UCSD-AML1 (cell line): ENCODE data around the gene KRT23.
A peak's percentile ranks its signal among the peaks of the same experiment; 100 is the strongest.
"Not testable (repeated sequence)": the region's sequence is repeated elsewhere in the genome, so short reads cannot be mapped to it uniquely, and the experiment has no call there.

Experiments
- DNase-seq: peaks from one replicate; lab custom pipeline; 2025; ENCODE audit not compliant: unreplicated experiment; lab: John Stamatoyannopoulos, UW

The KRT23 gene

DNA sequence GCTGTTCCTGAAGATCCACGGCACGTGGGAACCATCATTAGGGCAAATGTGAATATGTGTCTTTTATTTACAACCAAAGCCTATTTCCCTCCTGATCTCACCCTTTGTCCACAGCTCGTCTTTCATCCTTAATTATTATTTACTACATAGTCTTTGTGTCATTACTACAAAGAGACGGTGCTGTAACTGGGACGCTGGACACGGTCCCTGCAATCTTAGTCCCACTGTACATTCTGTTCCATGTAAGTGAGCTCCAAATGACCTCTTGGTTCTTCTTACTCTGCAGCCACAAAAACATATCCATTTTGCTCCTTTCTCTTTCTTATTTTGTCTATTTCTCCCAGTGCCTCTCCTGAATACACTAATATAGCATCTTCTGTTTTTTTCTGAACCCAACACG, 12.7 kb upstream of the KRT23 start:
- DNase-seq = no peak

GRCh38 chr17:40949418-40949817, 12.0 kb upstream of the KRT23 start:
- DNase-seq = no peak

DNA sequence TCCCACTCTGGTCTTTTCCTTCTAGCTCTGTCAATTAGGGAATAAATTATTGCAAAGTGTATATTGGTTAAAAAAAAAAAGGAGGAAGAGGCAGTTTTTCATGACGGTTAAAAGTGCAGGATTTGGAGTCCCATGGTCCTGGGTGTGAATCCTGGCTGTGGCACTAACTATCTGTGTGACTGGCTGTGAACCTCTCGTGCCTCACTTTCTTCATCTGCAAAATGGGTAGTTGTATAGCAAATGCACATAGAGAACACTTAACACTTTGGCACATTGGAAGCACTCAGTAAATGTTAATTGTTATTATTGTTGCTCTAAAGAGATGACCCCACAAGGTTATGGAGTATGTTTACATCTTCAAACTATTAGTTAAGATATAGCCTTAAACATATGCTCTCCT, 10.5 kb upstream of the KRT23 start:
- no peak for DNase-seq

GRCh38 chr17:40945414-40945813, 8.0 kb upstream of the KRT23 start:
- no peak for DNase-seq

- DNase-seq = no peak
Observed at GRCh38 chr17:40944531-40944930, 7.1 kb upstream of the KRT23 start.

DNA sequence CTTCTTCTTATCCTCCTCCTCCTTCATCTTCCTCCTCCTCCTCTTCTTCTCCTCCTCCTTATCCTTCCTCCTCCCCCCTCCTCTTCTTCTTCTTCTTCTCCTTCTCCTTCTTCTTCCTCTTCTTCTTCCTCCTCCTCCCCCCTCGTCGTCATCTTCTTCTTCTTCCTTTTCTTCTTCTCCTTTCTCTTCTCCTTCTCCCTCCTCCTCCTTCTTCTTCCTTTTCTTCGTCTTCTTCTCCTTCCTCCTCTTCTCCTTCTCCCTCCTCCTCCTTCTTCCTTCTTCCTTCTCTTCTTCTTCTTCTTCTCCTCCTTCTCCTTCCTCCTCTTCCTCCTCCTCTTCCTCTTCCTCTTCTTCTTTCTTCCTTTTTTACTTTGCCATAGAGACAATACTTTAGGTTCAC, 5.1 kb upstream of the KRT23 start:
- DNase-seq = no peak

- no peak for DNase-seq
Observed at GRCh38 chr17:40940266-40940665, 2.8 kb upstream of the KRT23 start.

GRCh38 chr17:40938981-40939380, 1.5 kb upstream of the KRT23 start:
- DNase-seq = no peak

GRCh38 chr17:40936976-40937375, 470 bp downstream of the KRT23 start:
- DNase-seq = no peak

DNA sequence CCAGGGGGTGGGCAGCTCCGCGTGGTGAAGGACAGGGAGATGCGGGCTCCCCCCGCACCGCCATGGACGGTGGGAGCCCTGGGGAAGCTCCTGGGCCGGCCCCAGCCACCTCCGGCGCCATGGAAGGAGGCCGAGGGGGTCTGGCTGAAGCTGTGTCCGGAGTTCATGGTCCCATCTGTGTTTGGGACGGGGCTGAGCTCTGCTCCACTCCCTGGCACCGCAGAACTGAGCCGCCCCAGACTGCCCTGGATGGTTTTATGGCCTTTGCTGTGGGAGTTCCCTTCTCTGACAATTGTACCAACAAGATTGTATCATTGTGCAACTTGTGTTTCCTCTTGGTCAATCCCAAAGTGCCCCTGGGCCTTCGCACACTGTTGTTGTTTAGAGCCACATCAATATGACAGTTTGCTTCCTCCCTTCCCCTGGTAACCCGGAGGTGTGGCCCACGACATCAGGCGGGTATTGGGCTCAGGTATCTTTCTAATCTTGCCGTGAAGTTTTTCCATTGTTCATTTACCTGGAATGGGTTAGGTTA, 942 bp downstream of the KRT23 start:
- no peak for DNase-seq

DNA sequence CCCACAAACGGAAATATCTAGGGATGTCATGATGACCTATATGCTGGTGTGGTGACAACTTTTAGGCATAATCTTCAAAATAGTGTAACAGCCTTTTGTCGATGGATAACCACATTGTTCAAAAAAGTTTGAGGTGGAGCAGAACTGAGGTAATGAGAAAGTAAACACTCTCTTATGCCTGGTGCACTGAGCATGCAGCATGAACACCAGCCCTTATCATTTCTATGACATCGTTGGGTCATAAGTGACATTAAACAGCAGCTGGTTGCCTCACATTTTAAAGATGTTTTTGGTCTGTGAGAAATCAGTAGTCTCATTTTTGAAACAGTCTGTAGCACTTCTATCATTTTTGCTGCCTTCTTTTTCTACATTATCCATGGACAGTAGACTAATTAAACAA, 1.8 kb downstream of the KRT23 start:
- DNase-seq = no peak

GRCh38 chr17:40932608-40933007, 4.8 kb downstream of the KRT23 start:
- DNase-seq = no peak

DNA sequence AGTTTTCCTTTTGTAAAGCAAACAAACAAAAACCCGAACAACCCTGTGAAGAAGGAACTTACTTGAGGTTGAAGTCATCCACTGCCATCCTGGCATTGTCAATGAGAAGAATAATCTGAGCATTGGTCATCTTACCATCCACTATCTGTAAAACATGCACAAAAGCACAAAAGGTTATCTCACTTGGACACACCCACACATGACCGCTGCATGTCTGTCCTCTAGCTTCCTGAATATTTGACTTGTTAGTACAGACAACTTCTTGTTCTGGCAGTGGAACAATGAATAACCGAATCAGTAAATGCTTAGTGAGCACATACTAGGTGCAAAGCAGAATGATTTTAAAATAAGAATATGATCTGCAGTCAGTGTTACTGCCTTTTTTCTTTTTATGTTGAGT, 6.1 kb downstream of the KRT23 start:
- DNase-seq = no peak

DNA sequence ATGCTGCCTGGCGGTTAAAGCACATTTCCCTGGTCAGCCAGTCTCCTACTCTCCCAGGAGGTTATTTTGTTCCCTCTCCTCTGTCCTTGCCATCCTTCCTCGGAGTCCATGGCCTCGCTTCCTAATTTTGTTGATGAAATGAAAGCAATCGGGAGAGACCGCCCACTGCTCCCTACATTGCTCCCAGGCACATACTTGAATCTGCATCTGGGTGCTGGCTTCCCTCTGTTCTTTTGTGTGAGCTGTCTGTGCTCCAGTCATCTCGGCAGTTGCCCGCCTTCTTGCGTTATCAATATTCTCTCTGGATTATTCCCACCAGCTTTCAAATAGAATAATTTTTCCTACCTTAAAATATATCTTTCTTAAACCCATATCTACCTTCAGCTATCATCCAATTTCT, 11.1 kb downstream of the KRT23 start:
- DNase-seq = no peak

DNA sequence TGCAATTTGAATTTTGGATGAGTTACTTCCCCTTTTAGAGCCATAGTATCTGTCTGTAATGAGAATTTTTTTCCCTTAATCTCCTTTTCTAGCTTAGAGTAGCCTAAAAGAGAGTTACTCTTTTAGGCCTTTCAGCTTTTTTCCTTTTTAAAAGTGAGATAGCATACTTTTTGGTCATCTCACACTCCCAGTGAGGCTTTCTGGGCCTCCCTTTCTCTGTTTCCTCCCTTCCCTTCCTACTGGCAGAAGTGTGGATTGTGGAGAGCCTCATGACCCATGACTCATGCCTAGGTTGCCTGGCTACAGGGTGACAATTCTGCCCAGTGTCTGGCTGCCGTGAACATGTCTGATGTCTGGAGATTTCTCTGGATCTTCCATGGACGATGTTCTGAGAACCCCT, 15.2 kb downstream of the KRT23 start:
- peak; percentile 29 for DNase-seq

GRCh38 chr17:40921026-40921425, 16.4 kb downstream of the KRT23 start:
- DNase-seq = no peak

DNA sequence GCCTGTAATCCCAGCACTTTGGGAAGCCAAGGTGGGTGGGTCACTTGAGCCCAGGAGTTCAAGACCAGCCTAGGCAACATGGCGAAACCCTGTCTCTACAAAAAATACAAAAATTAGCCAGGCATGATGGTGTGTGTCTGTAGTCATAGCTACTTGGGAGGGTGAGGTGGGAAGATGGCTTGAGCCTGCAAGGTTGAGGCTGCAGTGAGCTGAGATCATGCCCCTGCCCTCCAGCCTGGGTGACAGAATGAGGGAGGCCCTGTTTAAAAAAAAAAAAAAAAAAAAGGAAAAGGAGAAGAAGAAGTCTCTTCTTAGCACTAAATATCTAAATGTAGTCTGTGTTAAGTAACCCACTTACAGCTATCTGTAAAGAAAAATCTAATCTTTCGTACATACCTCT, 20.3 kb downstream of the KRT23 start:
- DNase-seq = not testable (repeated sequence)

GRCh38 chr17:40916366-40916765, 21.1 kb downstream of the KRT23 start:
- DNase-seq = no peak

GRCh38 chr17:40915721-40916256, 21.7 kb downstream of the KRT23 start:
- DNase-seq = no peak

- no peak for DNase-seq
Observed at GRCh38 chr17:40915199-40915661, 22.2 kb downstream of the KRT23 start.

DNA sequence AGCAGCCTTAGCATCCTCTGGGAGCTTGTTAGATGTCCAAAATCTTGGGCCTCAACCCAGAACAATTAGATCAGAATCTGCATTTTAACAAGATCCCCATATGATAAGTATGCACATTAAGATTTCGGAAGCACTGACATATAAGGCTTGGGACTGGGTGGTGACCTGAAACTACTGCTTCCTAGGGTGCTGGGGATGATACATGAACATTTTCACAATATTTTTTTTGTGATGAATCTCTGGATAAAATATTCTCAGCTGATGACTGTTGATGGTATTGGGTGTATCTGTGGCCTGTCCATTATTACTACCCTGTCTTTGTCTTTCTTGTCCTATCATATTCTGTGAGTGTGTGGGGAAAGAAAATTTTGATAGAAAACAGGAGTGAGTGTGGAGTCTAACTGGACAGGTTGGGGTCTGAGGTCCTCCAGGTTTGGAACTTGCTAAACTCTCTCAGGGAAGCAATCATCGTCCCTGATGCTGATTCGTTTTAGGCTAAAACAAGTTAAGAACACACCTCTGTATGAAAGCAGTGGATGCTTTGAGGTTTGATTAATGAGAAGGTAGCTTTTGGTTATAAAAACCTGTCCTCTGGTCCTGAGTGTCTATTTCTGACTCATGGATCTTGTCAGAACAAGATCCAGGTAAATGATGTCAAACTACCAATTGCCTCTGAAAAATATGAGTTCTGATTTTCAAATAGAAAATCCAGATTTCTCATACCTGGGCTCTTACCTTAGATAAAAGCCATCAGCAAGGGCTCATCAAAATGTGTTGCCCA, 23.2 kb downstream of the KRT23 start:
- DNase-seq = no peak

DNA sequence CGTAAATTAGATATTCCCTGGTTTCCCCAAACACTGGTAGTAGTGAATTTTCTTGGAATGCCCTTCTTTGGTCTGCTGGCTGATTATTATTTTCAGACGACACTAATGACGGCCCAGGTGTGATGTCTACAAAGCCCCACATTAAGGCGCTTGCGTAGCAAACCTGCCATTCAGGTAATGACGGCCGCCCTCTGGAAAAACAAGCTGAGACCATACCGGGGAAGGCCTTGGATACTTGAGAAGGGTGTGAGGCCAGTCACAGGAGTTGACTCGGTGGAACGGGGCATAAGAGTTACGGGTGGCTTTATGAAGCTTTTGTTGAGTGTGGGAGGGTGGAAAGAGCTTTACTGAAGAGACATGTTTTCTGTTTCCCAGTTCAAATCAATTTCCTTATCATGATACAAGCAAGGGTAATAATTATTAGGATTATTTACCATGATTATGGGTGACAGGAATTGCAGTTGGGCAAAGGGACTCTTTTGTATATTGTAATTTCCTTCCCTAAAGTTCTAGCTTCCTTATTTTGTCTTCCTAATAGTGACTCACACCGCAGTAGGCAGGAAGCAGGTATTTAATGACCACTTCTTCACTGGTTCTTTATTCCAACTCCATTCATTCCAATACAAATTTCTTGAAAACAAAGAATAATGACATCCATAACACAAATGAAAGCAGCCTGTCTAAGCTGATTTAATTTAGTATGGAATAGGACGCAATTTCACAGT, 24.8 kb downstream of the KRT23 start:
- DNase-seq = no peak
